H9 (cell line): ENCODE results near the gene TUBGCP6. TPM values are rescaled to one million over a fixed set of nuclear protein-coding genes. Genes with fewer than 3 reads are reported as not detected.

Source experiments
- DNase-seq: peaks from one replicate; pipeline ENCODE4 v3.0.0-alpha.2; 2017
- H2AFZ ChIP-seq: one replicate; pipeline ENCODE4 v1.6.1; 2013; ENCODE audit warnings: mild to moderate bottlenecking, low read length, control low read depth, moderate library complexity
- H2AK5ac ChIP-seq: 2 replicates; pipeline ENCODE4 v1.6.1; 2013; ENCODE audit warnings: low read length, control low read depth, mixed read lengths; ENCODE audit not compliant: insufficient read length
- H2BK120ac ChIP-seq: one replicate; pipeline ENCODE4 v1.6.1; 2013; ENCODE audit warnings: low read depth, mild to moderate bottlenecking, low read length, control low read depth, inconsistent platforms; ENCODE audit not compliant: poor library complexity, severe bottlenecking
- H2BK12ac ChIP-seq: 2 replicates; pipeline ENCODE4 v1.6.1; 2013; ENCODE audit warnings: low read length, control low read depth, mixed read lengths, low read depth; ENCODE audit not compliant: insufficient read length
- H2BK15ac ChIP-seq: 2 replicates; pipeline ENCODE4 v1.6.1; 2013; ENCODE audit warnings: low read depth, low read length, control low read depth
- H2BK20ac ChIP-seq: one replicate; pipeline ENCODE4 v1.6.1; 2013; ENCODE audit warnings: low read depth, mild to moderate bottlenecking, low read length, control low read depth, inconsistent platforms; ENCODE audit not compliant: poor library complexity, severe bottlenecking
- H2BK5ac ChIP-seq: 2 replicates; pipeline ENCODE4 v1.6.1; 2013; ENCODE audit warnings: low read length, control low read depth, mixed read lengths; ENCODE audit not compliant: insufficient read length
- H3K14ac ChIP-seq: 2 replicates; pipeline ENCODE4 v1.6.1; 2013; ENCODE audit warnings: low read length, control low read depth; ENCODE audit not compliant: insufficient read depth
- H3K18ac ChIP-seq: 2 replicates; pipeline ENCODE4 v1.6.1; 2013; ENCODE audit warnings: low read depth, mild to moderate bottlenecking, mixed read lengths, low read length, control low read depth; ENCODE audit not compliant: insufficient read length
- H3K23ac ChIP-seq: 2 replicates; pipeline ENCODE4 v1.6.1; 2013; ENCODE audit warnings: low read length, control low read depth, mixed read lengths, low read depth; ENCODE audit not compliant: insufficient read length
- H3K23me2 ChIP-seq: 2 replicates; pipeline ENCODE4 v1.6.1; 2013; ENCODE audit warnings: low read depth, mild to moderate bottlenecking, mixed read lengths, low read length, control low read depth; ENCODE audit not compliant: insufficient read length, poor library complexity, severe bottlenecking
- H3K27ac ChIP-seq: 2 replicates; pipeline ENCODE4 v1.5.1; 2013; ENCODE audit warnings: low read length, control low read depth, mixed read lengths, low read depth; ENCODE audit not compliant: insufficient read length
- H3K27me3 ChIP-seq: 2 replicates; pipeline ENCODE4 v1.6.1; 2013; ENCODE audit warnings: low read length, control low read depth, inconsistent platforms; ENCODE audit not compliant: insufficient read depth
- H3K4ac ChIP-seq: 2 replicates; pipeline ENCODE4 v1.6.1; 2013; ENCODE audit warnings: low read depth, mild to moderate bottlenecking, control low read depth, inconsistent platforms, low read length, moderate library complexity
- H3K4me1 ChIP-seq: 2 replicates; pipeline ENCODE4 v1.6.1; 2013; ENCODE audit warnings: low read length, control low read depth, inconsistent platforms; ENCODE audit not compliant: insufficient read depth
- H3K4me2 ChIP-seq: 2 replicates; pipeline ENCODE4 v1.6.1; 2013; ENCODE audit warnings: low read length, control low read depth, mixed read lengths; ENCODE audit not compliant: insufficient read length, insufficient read depth
- H3K56ac ChIP-seq: 2 replicates; pipeline ENCODE4 v1.6.1; 2013; ENCODE audit warnings: low read depth, mild to moderate bottlenecking, mixed read lengths, low read length, control low read depth; ENCODE audit not compliant: insufficient read length
- H3K79me1 ChIP-seq: 2 replicates; pipeline ENCODE4 v1.6.1; 2013; ENCODE audit warnings: low read depth, mild to moderate bottlenecking, moderate library complexity, low read length, control low read depth, inconsistent platforms; ENCODE audit not compliant: insufficient read depth, poor library complexity, severe bottlenecking
- H3K79me2 ChIP-seq: 2 replicates; pipeline ENCODE4 v1.6.1; 2013; ENCODE audit warnings: low read length, control low read depth, inconsistent platforms; ENCODE audit not compliant: insufficient read depth
- H3K9ac ChIP-seq: 2 replicates; pipeline ENCODE4 v1.6.1; 2013; ENCODE audit warnings: low read length, control low read depth, mixed read lengths; ENCODE audit not compliant: insufficient read length; ENCODE audit errors: extremely low read depth
- H3K9me3 ChIP-seq: one replicate; pipeline ENCODE4 v1.6.1; 2013; ENCODE audit warnings: low read depth, low read length, inconsistent platforms; ENCODE audit not compliant: control insufficient read depth
- H3T11ph ChIP-seq: one replicate; pipeline ENCODE4 v1.6.1; 2013; ENCODE audit warnings: mild to moderate bottlenecking, low read length, control low read depth, inconsistent platforms
- H4K20me1 ChIP-seq: one replicate; pipeline ENCODE4 v1.6.1; 2013; ENCODE audit not compliant: control insufficient read depth, insufficient read length, insufficient read depth
- H4K5ac ChIP-seq: 2 replicates; pipeline ENCODE4 v1.6.1; 2013; ENCODE audit warnings: low read depth, mild to moderate bottlenecking, mixed read lengths, low read length, control low read depth; ENCODE audit not compliant: insufficient read length
- H4K8ac ChIP-seq: replicated peaks from 2 replicates; pipeline ENCODE4 v1.6.1; 2013; ENCODE audit warnings: low read length, control low read depth, mixed read lengths, low read depth; ENCODE audit not compliant: insufficient read length
- H4K91ac ChIP-seq: 2 replicates; pipeline ENCODE4 v1.6.1; 2013; ENCODE audit warnings: low read depth, mild to moderate bottlenecking, moderate library complexity, mixed read lengths, low read length, control low read depth; ENCODE audit not compliant: insufficient read length
- H3K27ac Mint-ChIP-seq, 3 experiments: 2 replicates in 2 of 3; 3 replicates in 1 of 3; pipeline ENCODE4 v1.8.0; 2020 to 2021; ENCODE audit warnings: mixed read lengths in 3 of 3, mild to moderate bottlenecking in 1 of 3, moderate library complexity in 1 of 3
- H3K27me3 Mint-ChIP-seq: 2 replicates; pipeline ENCODE4 v1.8.0; 2021; ENCODE audit warnings: low read depth, mild to moderate bottlenecking, moderate library complexity, mixed read lengths
- H3K36me3 Mint-ChIP-seq, 3 experiments: 2 replicates in 2 of 3; 3 replicates in 1 of 3; pipeline ENCODE4 v1.8.0; 2020 to 2021; ENCODE audit warnings: low read depth in 3 of 3, mixed read lengths in 3 of 3; ENCODE audit not compliant: insufficient read depth in 1 of 3
- H3K4me1 Mint-ChIP-seq, 2 experiments: 2 replicates each; pipeline ENCODE4 v1.8.0; 2020; ENCODE audit warnings: mixed read lengths in 2 of 2
- H3K4me3 Mint-ChIP-seq, 2 experiments: 2 replicates in 1 of 2; 3 replicates in 1 of 2; pipeline ENCODE4 v1.8.0; 2020 to 2021; ENCODE audit warnings: mild to moderate bottlenecking in 2 of 2, mixed read lengths in 2 of 2, moderate library complexity in 1 of 2
- H3K9me3 Mint-ChIP-seq, 2 experiments: 2 replicates in 1 of 2; 3 replicates in 1 of 2; pipeline ENCODE4 v1.8.0; 2020; ENCODE audit warnings: mild to moderate bottlenecking in 2 of 2, mixed read lengths in 2 of 2, moderate library complexity in 1 of 2
- CTCF ChIP-seq: fragments of 200-600 bp; sonication (generic); conservative IDR thresholded peaks from 3 replicates; pipeline ENCODE4 v1.8.0; 2021; ENCODE audit warnings: antibody characterized with exemption, mild to moderate bottlenecking
- WGBS: extraction: QIAGEN DNeasy Blood & Tissue Kit; methylation state at CpG from one replicate; pipeline ENCODE4 v1.1.7; 2013; ENCODE audit warnings: missing lambda C conversion rate, low lambda C conversion rate, mixed read lengths; ENCODE audit not compliant: insufficient read length; ENCODE audit errors: extremely low coverage; 5-methylcytosine and 5-hydroxymethylcytosine counted together
- total RNA-seq: library from RNA; stranded (reverse); gene quantifications from 2 replicates; pipeline ENCODE4 v1.2.1, GENCODE V29; 2021

Gene TUBGCP6
- total RNA-seq, 1 experiment from 2014 or later, result 29.0 TPM

DNA sequence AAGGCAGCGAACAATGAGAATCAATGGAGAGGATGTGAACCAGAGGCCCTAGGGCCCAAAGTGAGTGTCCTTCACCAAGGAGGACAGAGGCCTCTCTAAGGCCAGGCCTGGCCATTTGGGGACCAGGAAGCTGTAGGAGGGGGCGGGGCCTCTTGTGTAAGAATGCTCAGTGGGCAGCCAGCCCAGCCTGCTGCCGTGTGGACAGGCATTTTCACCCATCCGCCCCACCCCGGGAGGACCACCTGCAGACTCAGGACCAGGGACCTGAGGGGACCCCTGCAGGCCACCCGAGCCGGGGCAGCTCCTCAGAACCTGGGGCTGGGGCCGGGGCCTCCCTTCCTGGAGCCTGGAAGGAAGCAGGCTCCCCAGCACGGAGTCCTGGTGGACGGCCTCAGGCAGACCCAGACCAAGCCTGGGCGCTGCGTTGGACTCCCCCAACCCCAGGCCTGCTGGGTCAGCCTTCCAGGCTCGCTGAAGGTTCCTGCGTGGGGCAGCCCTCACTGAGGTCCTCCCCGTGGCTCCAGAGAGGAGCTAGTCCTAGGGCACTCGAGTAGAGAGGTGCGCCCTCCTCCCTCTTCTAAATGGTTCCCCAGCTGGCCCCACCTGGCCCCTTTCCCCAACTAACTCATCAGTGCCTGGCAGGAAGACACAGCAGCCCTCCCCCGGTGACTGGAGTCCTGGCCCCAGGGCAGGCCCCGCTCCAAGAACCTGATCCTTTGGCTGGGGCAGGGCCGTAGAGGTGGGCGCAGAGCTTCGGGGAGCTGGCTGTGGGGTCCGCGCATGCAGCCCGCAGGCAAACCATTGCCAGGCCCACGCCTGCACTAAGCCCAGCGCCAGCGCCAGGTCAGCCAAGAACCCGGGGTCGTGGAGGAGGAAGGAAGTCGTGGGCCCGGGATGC is 60.6 kb downstream of the TUBGCP6 start:
- no peaks in the 10 kb centered on the region for H4K20me1 ChIP-seq
- H2BK120ac ChIP-seq, result no peak overlapping the region
- no peaks in the 10 kb centered on the region for H3K4me1 ChIP-seq
- H4K91ac ChIP-seq, result no peak overlapping the region
- no CpG with 5 or more reads among the region's 32 CpGs for WGBS
- no peak overlapping the region for H3K14ac ChIP-seq
- H3K9me3 Mint-ChIP-seq, result no peaks in the 10 kb centered on the region; a peak in 2 of 5 replicates
- no peak overlapping the region for H2BK15ac ChIP-seq
- H2BK5ac ChIP-seq, result no peak overlapping the region
- H3K18ac ChIP-seq, result no peak overlapping the region
- H3K23ac ChIP-seq, result no peak overlapping the region
- no peaks in the 10 kb centered on the region for H3K9me3 ChIP-seq
- peaks cover 17% of the 10 kb centered on the region for H3K23me2 ChIP-seq
- no peak overlapping the region for H2BK12ac ChIP-seq
- no peak overlapping the region for H3K56ac ChIP-seq
- peaks cover 8 to 13% of the 10 kb centered on the region in 2 experiments for H3K4me1 Mint-ChIP-seq
- no peak overlapping the region for H3K27ac ChIP-seq
- H2AFZ ChIP-seq, result no peak overlapping the region
- no peak overlapping the region for H2BK20ac ChIP-seq
- peaks cover 5% of the 10 kb centered on the region; the same call in 1 of the 2 replicates for H3K79me2 ChIP-seq
- H4K5ac ChIP-seq, result no peak overlapping the region
- no peak overlapping the region for H2AK5ac ChIP-seq
- H3K79me1 ChIP-seq, result no peaks in the 10 kb centered on the region
- H3K4me3 Mint-ChIP-seq, result peak overlapping the region; percentile 56 to 63; a peak in 3 of 5 replicates
- TF ChIP-seq CTCF, result no peak; the same call in 2 of the 3 replicates
- H3K4me2 ChIP-seq, result peak overlapping the region; percentile 93
- no peak overlapping the region for H3K9ac ChIP-seq
- no peaks in the 10 kb centered on the region; the same call in none of the 2 replicates for H3K27me3 Mint-ChIP-seq
- no peak overlapping the region for H3T11ph ChIP-seq
- peaks cover 0 to 5% (median 2%) of the 10 kb centered on the region in 3 experiments; a peak in 3 of 7 replicates for H3K36me3 Mint-ChIP-seq
- H3K27ac Mint-ChIP-seq, result no peak overlapping the region; a peak in 1 of 7 replicates
- no peak for DNase-seq
- H4K8ac ChIP-seq, result no peak overlapping the region
- no peak overlapping the region for H3K4ac ChIP-seq
- H3K27me3 ChIP-seq, result no peaks in the 10 kb centered on the region
